Activated CD4-positive, alpha-beta T cell treated with anti-CD3 and anti-CD28 coated beads, Interleukin-2, amount 10 ng/mL, durations not matched to agents 24 days and 14 days (primary cell): ENCODE data around the gene IL17C. TPM values are rescaled to one million over a fixed set of nuclear protein-coding genes. Genes with fewer than 3 reads are reported as not detected.
"Not testable (repeated sequence)": the region's sequence is repeated elsewhere in the genome, so short reads cannot be mapped to it uniquely, and the experiment has no call there.

Experiments used
- DNase-seq: peaks from one replicate; pipeline ENCODE4 v3.0.0; 2022
- H3K27ac Mint-ChIP-seq: one replicate; pipeline ENCODE4 v1.8.0; 2022; ENCODE audit warnings: mild to moderate bottlenecking, mixed read lengths
- H3K27me3 Mint-ChIP-seq: one replicate; pipeline ENCODE4 v1.8.0; 2022; ENCODE audit warnings: mixed read lengths
- H3K36me3 Mint-ChIP-seq: one replicate; pipeline ENCODE4 v1.8.0; 2022; ENCODE audit warnings: low read depth, mild to moderate bottlenecking, mixed read lengths
- H3K4me1 Mint-ChIP-seq: one replicate; pipeline ENCODE4 v1.8.0; 2021; ENCODE audit warnings: mixed read lengths
- H3K4me3 Mint-ChIP-seq: one replicate; pipeline ENCODE4 v1.8.0; 2022; ENCODE audit warnings: mild to moderate bottlenecking, moderate library complexity, mixed read lengths
- H3K9me3 Mint-ChIP-seq: one replicate; pipeline ENCODE4 v1.8.0; 2021; ENCODE audit warnings: mixed read lengths
- intact Hi-C: fragments of 100-400 bp; cut with micrococcal nuclease; formaldehyde crosslinking; loops from one replicate; pipeline ENCODE4 v1.15.1; 2023
- total RNA-seq: library from RNA; stranded (reverse); gene quantifications from 2 replicates; pipeline ENCODE4 v1.2.3, GENCODE V29; 2022

IL17C gene
- total RNA-seq, 1 donor from 2014 or later = not detected

- no peaks in the 10 kb centered on the region for H3K27me3 Mint-ChIP-seq
- H3K4me3 Mint-ChIP-seq = no peak overlapping the region
- H3K9me3 Mint-ChIP-seq = no peaks in the 10 kb centered on the region
- peaks cover 22% of the 10 kb centered on the region for H3K36me3 Mint-ChIP-seq
- DNase-seq = no peak
- intact Hi-C loops = no loop called here
- peaks cover 15% of the 10 kb centered on the region for H3K4me1 Mint-ChIP-seq
- no peak overlapping the region for H3K27ac Mint-ChIP-seq
Observed at GRCh38 chr16:88657371-88657770, 19.0 kb downstream of the IL17C start.

GRCh38 chr16:88658714-88659113, 20.3 kb downstream of the IL17C start:
- Mint-ChIP-seq H3K9me3 (no peaks in the 10 kb centered on the region), H3K36me3 (peaks cover 22% of the 10 kb centered on the region), H3K27me3 (no peaks in the 10 kb centered on the region), H3K27ac (no peak overlapping the region), H3K4me1 (peaks cover 17% of the 10 kb centered on the region), H3K4me3 (no peak overlapping the region)
- intact Hi-C loops = no loop called here
- DNase-seq = no peak

- Mint-ChIP-seq H3K4me3 (no peak overlapping the region), H3K27me3 (no peaks in the 10 kb centered on the region), H3K36me3 (peaks cover 22% of the 10 kb centered on the region), H3K27ac (no peak overlapping the region), H3K4me1 (peaks cover 19% of the 10 kb centered on the region), H3K9me3 (no peaks in the 10 kb centered on the region)
- no peak for DNase-seq
- intact Hi-C loops = no loop called here
Observed at GRCh38 chr16:88659160-88659559, 20.8 kb downstream of the IL17C start.

DNA sequence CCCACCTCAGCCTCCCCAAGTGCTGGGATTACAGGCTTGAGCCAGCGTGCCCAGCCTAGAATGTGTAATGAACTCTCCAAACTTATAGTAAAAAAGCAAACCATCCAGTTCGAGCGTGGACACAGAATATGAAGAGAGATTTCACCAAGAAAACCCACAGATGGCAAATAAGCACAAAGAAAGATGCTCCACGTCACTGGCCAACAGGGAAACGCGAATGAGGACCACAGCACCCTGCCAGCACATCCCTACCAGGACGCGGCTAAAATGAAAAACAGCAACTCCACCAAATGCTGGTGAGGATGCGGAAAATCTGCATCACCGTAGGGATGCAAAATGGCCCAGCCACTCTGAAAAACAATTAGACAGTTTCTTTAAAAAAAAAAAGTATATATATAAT, 23.1 kb downstream of the IL17C start:
- H3K27me3 Mint-ChIP-seq = no peaks in the 10 kb centered on the region
- H3K4me3 Mint-ChIP-seq = peak overlapping the region; percentile 54
- H3K27ac Mint-ChIP-seq = no peak overlapping the region
- peaks cover 23% of the 10 kb centered on the region for H3K4me1 Mint-ChIP-seq
- H3K9me3 Mint-ChIP-seq = no peaks in the 10 kb centered on the region
- intact Hi-C loops = loop anchor here (10.0 kb wide), 1 partner anchor 207 kb away; the partner anchor contains the start of gene ZFPM1
- DNase-seq = no peak
- H3K36me3 Mint-ChIP-seq = peaks cover 20% of the 10 kb centered on the region

- Mint-ChIP-seq H3K4me3 (peak overlapping the region; percentile 97), H3K36me3 (peaks cover 24% of the 10 kb centered on the region), H3K27me3 (no peaks in the 10 kb centered on the region), H3K4me1 (peaks cover 23% of the 10 kb centered on the region), H3K9me3 (no peaks in the 10 kb centered on the region), H3K27ac (peak overlapping the region; percentile 86)
- intact Hi-C loops = loop anchor here (2.0 to 10.0 kb wide), 2 partner anchors 38 to 208 kb away; partner anchors contain the start of gene ZFPM1
- peak; percentile 78 for DNase-seq
Observed at GRCh38 chr16:88662222-88662842, 24.0 kb downstream of the IL17C start.

DNA sequence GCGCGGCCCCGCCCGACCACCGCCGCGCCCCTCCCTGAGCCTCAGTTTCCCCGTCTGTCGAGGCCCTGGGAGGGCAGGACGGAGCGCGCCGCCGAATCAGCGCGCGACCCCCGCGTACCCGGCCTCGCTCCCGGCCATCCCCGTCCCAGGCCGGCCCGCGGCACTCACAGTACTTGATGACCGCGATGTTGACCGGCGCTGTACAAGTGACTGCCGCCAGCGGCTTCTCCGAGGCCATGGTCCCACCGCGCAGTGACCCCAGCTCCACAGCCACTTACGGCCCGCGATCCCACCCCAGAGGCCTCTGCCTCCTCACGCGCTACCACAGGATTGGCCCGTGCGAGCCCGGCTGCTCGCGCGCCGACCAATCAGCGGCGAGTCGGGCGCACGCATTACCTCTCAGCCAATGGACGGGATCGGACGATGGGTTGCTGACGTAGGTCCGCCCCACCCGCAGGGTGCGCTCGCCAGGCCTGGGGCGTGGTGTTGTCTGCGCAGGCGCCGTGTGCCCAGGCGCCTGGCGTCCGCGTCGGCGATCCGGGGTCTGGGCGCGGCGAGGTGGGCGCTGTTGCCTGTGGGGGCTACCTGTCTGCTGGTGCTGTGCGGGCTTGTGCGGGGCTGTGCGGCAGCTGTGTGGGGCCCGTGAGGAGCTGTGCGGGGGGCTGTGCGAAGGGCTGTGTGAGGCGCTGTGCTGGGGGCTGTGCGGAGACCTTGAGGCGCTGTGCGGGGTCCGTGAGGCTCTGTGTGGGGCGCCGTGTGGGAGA, 24.7 kb downstream of the IL17C start, which contains the start of gene MVD:
TSS of gene MVD (minus strand) at position 249 of the 764 bp plus-strand sequence. CDS start at position 238, 11 bp downstream.
- Mint-ChIP-seq H3K4me1 (peaks cover 23% of the 10 kb centered on the region), H3K27me3 (no peaks in the 10 kb centered on the region), H3K27ac (peak within 1 kb of the TSS; percentile 93), H3K36me3 (peaks cover 24% of the 10 kb centered on the region), H3K4me3 (peak within 1 kb of the TSS; percentile 97), H3K9me3 (no peaks in the 10 kb centered on the region)
- peak; percentile 99 for DNase-seq
- intact Hi-C loops = loop anchor here (1.0 to 10.0 kb wide), 4 partner anchors 12 to 208 kb away; partner anchors contain the start of genes CYBA, SNAI3 and ZFPM1

GRCh38 chr16:88665148-88665547, 26.8 kb downstream of the IL17C start:
- Mint-ChIP-seq H3K4me3 (peak overlapping the region; percentile 49), H3K36me3 (peaks cover 24% of the 10 kb centered on the region), H3K27me3 (no peaks in the 10 kb centered on the region), H3K9me3 (no peaks in the 10 kb centered on the region), H3K4me1 (peaks cover 19% of the 10 kb centered on the region), H3K27ac (no peak overlapping the region)
- no peak for DNase-seq
- intact Hi-C loops = loop anchor here (10.0 kb wide), 1 partner anchor 210 kb away; the partner anchor contains the start of gene ZFPM1

GRCh38 chr16:88665570-88665969, 27.2 kb downstream of the IL17C start:
- intact Hi-C loops = loop anchor here (10.0 kb wide), 1 partner anchor 211 kb away; the partner anchor contains the start of gene ZFPM1
- no peaks in the 10 kb centered on the region for H3K27me3 Mint-ChIP-seq
- peaks cover 17% of the 10 kb centered on the region for H3K4me1 Mint-ChIP-seq
- no peak overlapping the region for H3K27ac Mint-ChIP-seq
- H3K4me3 Mint-ChIP-seq = no peak overlapping the region
- H3K36me3 Mint-ChIP-seq = peaks cover 22% of the 10 kb centered on the region
- no peak for DNase-seq
- H3K9me3 Mint-ChIP-seq = no peaks in the 10 kb centered on the region

DNA sequence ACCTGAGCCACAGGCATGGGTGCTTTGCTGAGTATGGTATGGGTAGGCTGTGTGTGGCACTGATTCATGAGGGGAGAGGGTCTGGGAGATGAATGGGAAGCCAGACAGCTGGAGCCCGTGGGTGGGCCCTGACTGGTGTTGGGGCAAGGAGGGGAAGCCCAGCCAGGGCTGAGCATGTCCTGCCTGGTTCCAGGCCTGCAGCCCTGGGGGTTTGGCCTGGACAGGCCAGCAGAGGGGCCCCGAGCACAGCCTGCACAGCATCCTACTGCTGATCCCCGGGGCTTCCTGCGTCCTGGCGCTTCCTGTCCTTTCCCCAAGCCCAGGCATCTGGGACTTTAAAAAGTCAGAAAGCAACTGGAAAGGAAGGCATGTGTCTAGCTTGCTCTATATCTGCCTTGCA, 29.1 kb downstream of the IL17C start:
- Mint-ChIP-seq H3K36me3 (peaks cover 17% of the 10 kb centered on the region), H3K4me3 (no peak overlapping the region), H3K27me3 (no peaks in the 10 kb centered on the region), H3K4me1 (peaks cover 7% of the 10 kb centered on the region), H3K9me3 (no peaks in the 10 kb centered on the region), H3K27ac (no peak overlapping the region)
- intact Hi-C loops = loop anchor here (10.0 kb wide), 1 partner anchor 213 kb away; the partner anchor contains the start of gene ZFPM1
- DNase-seq = no peak

DNA sequence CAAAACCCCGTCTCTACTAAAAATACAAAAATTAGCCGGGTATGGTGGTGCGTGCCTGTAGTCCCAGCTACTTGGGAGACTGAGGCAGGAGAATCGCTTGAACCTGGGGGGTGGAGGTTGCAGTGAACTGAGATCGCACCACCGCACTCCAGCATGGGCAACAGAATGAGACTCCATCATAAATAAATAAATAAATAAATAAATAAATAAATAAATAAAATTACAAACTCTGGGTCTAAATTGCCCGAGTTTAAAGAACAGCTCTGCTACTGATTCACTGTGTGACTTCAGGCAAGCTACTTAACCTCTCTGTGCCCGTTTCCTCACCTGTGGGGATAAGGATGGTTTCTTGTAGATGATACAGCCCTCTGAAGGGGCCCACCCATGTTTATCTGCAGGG, 31.1 kb downstream of the IL17C start:
- H3K9me3 Mint-ChIP-seq, H3K27me3 Mint-ChIP-seq, H3K4me1 Mint-ChIP-seq, H3K27ac Mint-ChIP-seq, DNase-seq, H3K4me3 Mint-ChIP-seq: not testable (repeated sequence)
- intact Hi-C loops = loop anchor here (10.0 kb wide), 1 partner anchor 215 kb away; the partner anchor contains the start of gene ZFPM1
- H3K36me3 Mint-ChIP-seq = peaks cover 14% of the 10 kb centered on the region

- peaks cover 2% of the 10 kb centered on the region for H3K4me1 Mint-ChIP-seq
Observed at GRCh38 chr16:88669980-88670379, 31.6 kb downstream of the IL17C start.

GRCh38 chr16:88671806-88672205, 33.4 kb downstream of the IL17C start:
- no peak for DNase-seq
- Mint-ChIP-seq H3K4me3 (no peak overlapping the region), H3K4me1 (no peaks in the 10 kb centered on the region), H3K9me3 (no peaks in the 10 kb centered on the region), H3K27me3 (no peaks in the 10 kb centered on the region), H3K36me3 (peaks cover 9% of the 10 kb centered on the region), H3K27ac (no peak overlapping the region)
- intact Hi-C loops = no loop called here

More at GRCh38 chr16:88669980-88670379, 31.6 kb downstream of the IL17C start:
- Mint-ChIP-seq H3K27me3 (no peaks in the 10 kb centered on the region), H3K36me3 (peaks cover 13% of the 10 kb centered on the region), H3K9me3 (no peaks in the 10 kb centered on the region), H3K4me3 (no peak overlapping the region), H3K27ac (no peak overlapping the region)
- intact Hi-C loops = loop anchor here (10.0 kb wide), 1 partner anchor 215 kb away; the partner anchor contains the start of gene ZFPM1
- no peak for DNase-seq

- Mint-ChIP-seq H3K27me3 (no peaks in the 10 kb centered on the region), H3K36me3 (peaks cover 8% of the 10 kb centered on the region), H3K9me3 (no peaks in the 10 kb centered on the region), H3K4me3 (no peak overlapping the region), H3K27ac (no peak overlapping the region), H3K4me1 (no peaks in the 10 kb centered on the region)
- intact Hi-C loops = no loop called here
- no peak for DNase-seq
Observed at GRCh38 chr16:88672776-88673175, 34.4 kb downstream of the IL17C start.
